HG02981 (cell line): ENCODE results near the gene CLBA1.
"Not testable (repeated sequence)": the region's sequence is repeated elsewhere in the genome, so short reads cannot be mapped to it uniquely, and the experiment has no call there.

ENCODE experiments used
- ATAC-seq: cut with Tn5 transposase; IDR thresholded peaks from one replicate; pipeline ENCODE4 v1.9.1; 2021; ENCODE audit warnings: mild to moderate bottlenecking, moderate library complexity; ENCODE audit not compliant: unreplicated experiment

CLBA1 gene

GRCh38 chr14:104947881-104948735, 37.5 kb upstream of the CLBA1 start:
- ATAC-seq, result not testable (repeated sequence)

DNA sequence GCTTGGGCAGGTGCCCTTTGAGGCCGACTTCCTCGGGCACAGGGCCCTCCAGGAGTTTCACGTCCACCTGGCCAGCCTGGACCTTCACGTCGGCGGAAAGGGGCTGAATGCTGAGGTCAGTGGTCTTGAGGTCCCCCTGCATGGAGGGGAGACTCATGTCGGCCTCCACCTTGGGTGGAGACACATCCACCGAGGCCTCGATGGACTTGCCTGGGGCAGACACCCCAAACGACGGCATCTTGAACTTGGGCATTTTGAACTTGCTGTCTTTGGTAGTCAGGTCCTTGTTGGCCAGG, 36.9 kb upstream of the CLBA1 start:
- no peak for ATAC-seq

GRCh38 chr14:104949406-104949955, 36.1 kb upstream of the CLBA1 start:
- not testable (repeated sequence) for ATAC-seq

- no peak for ATAC-seq
These were observed 35.6 kb upstream of the CLBA1 start for GRCh38 chr14:104950021-104950420.

GRCh38 chr14:104950701-104951100, 34.9 kb upstream of the CLBA1 start:
- not testable (repeated sequence) for ATAC-seq

- ATAC-seq, result not testable (repeated sequence)
These were observed 33.5 kb upstream of the CLBA1 start for GRCh38 chr14:104951863-104952657.

DNA sequence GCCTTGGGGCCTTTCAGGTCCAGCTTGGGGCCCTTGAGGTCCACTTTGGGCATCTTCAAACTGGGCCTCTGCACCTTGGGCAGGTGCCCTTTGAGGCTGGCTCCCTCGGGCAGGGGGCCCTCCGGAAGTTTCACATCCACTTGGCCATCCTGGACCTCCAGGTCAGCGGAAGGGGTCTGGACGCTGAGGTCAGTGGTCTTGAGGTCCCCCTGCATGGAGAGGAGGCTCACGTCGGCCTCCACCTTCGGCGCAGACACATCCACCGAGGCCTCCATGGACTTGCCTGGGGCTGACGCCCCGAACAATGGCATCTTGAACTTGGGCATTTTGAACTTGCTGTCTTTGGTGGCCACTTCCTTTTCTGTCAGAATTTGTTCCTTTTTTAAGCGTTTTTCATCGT, 32.5 kb upstream of the CLBA1 start:
- no peak for ATAC-seq

DNA sequence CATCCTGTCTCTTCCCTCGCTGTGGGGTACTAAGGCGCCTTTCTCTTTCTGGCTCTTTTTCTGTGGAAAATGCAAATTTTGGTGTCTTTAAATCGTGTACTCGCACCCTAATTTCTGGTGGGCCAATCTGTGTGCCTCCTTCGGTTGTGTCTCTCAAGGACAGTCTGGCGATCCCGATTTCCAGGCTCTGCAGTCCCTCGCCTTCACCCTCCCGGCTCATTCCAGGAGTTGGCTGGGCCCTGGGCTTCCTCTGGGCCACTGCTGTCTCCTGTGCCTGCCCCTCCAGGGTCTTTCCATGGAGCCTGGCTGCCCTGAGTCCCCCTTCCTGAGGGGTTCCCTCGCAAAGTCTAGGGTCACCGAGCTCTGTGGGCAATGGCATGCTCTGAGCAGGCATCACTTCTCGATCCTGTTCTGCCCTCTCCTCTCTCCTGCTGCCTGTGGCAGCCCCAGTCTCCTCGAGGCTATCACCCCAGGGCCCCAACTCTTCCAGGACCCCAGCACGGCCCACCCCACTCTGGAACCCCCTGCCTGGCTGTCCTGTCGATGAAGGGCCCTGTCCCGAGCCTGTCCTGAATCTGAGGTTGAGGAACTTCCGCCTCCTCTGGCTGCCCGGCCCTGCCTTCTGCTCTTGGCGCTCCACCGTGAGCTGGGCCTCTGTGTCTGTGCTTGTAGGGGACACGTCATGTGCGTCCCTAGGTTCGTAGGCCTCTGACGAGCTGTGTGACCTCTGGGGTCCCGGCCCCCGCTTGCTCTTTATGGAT, 31.5 kb upstream of the CLBA1 start:
- no peak for ATAC-seq

- no peak for ATAC-seq
These were observed 30.7 kb upstream of the CLBA1 start for GRCh38 chr14:104954746-104955395.

- ATAC-seq, result no peak
These were observed 30.2 kb upstream of the CLBA1 start for GRCh38 chr14:104955396-104955770.

GRCh38 chr14:104956290-104956890, 29.2 kb upstream of the CLBA1 start:
- no peak for ATAC-seq

- no peak for ATAC-seq
These were observed 28.2 kb upstream of the CLBA1 start for GRCh38 chr14:104957146-104958113.

- ATAC-seq, result no peak
These were observed 21.0 kb upstream of the CLBA1 start for GRCh38 chr14:104964546-104964945.

DNA sequence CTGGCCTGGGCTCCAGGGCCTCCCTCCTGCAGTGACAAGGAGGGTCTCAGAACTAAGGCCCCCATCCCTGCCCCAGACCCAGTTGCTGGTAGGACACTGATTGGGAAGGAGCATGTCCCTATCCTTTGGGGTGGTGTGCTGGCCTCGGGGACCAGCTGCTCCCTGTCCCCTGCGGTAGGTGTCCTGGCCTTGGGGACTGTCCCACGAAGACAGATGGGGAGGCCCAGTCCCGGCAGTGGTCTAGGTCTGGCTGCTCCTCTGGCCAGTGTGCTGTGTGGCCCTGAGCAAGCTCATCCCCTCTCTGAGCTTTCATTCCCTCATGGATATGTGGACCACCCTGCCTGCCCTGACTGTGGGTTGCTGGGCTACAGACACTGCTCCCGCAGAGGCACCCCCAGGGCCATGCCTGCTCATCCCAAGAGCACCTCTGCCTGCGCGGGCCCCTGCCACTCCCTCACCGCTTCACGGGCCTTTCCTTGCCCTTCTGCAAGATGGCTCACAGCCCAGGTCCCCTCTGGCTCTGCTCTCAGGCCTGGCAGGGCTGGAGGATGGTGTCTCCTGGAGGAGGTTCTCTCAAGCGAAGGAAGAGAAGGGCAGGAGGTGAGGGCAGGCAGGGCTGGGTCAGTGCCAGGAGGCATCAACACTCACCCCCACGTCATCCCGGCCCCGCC, 19.9 kb upstream of the CLBA1 start:
- no peak for ATAC-seq

- no peak for ATAC-seq
These were observed 19.2 kb upstream of the CLBA1 start for GRCh38 chr14:104966261-104966865.

DNA sequence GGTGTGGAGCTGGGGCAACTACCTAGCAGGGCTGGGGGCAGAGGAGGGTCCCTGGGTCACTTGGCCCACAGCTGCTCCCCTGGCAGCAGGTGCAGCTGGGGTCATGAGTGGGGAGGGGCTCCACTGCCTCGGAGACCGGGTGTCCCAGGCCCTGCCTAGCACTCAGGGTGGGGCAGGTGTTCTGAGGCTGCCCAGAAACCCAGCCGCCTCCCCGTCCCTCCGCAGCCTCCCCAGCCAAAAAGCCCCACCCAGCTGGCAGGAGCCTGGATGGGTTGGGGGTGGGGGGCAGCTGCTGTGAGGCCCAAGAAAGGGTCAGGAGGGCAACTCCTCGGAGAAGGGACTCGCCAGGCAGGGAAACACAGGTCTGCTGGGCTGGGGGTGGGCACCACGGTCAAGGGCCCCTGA, 18.6 kb upstream of the CLBA1 start:
- no peak for ATAC-seq

GRCh38 chr14:104967386-104968152, 18.0 kb upstream of the CLBA1 start:
- no peak for ATAC-seq

GRCh38 chr14:104968153-104968527, 17.4 kb upstream of the CLBA1 start:
- ATAC-seq, result no peak
